HepG2 (cell line): ENCODE data around the gene CAMK2D.

Experiments used
- CBX5 ChIP-seq: sonication (generic); formaldehyde crosslinking; IDR thresholded peaks from 2 replicates; pipeline ENCODE4 v1.4.0; 2020; ENCODE audit warnings: missing genetic modification reagents, borderline replicate concordance
- EZH2 ChIP-seq: conservative IDR thresholded peaks from 2 replicates; pipeline ENCODE4 v1.6.1; 2012; ENCODE audit warnings: mild to moderate bottlenecking, low read depth, low read length, moderate library complexity
- HDAC6 ChIP-seq: fragments of 200-600 bp; sonication (generic); IDR thresholded peaks from 2 replicates; pipeline ENCODE4 v1.7.0; 2017; ENCODE audit warnings: mild to moderate bottlenecking, antibody characterized with exemption, low read length, low read depth
- MLLT10 ChIP-seq: sonication (generic); formaldehyde crosslinking; IDR thresholded peaks from 2 replicates; pipeline ENCODE4 v1.4.0; 2020; ENCODE audit warnings: missing genetic modification reagents
- RBFOX2 ChIP-seq: fragments of 200-400 bp; formaldehyde crosslinking; IDR thresholded peaks from 2 replicates; pipeline ENCODE4 v1.6.1; 2017; ENCODE audit warnings: low read depth, mild to moderate bottlenecking, low read length
- SP5 ChIP-seq: IDR thresholded peaks from 2 replicates; pipeline ENCODE4 v1.6.1; 2016; ENCODE audit warnings: low read depth, borderline replicate concordance
- STAG1 ChIP-seq: sonication (generic); formaldehyde crosslinking; IDR thresholded peaks from 2 replicates; pipeline ENCODE4 v1.4.0; 2020; ENCODE audit warnings: missing genetic modification reagents
- ZNF12 ChIP-seq: sonication (generic); formaldehyde crosslinking; IDR thresholded peaks from 2 replicates; pipeline ENCODE4 v1.5.0; 2020; ENCODE audit warnings: missing genetic modification reagents
- ZNF224 ChIP-seq: sonication (generic); formaldehyde crosslinking; IDR thresholded peaks from 2 replicates; pipeline ENCODE4 v1.5.0; 2020; ENCODE audit warnings: mild to moderate bottlenecking, missing genetic modification reagents
- ZNF747 ChIP-seq: sonication (generic); formaldehyde crosslinking; IDR thresholded peaks from 2 replicates; pipeline ENCODE4 v1.8.1; 2023; ENCODE audit warnings: missing genetic modification reagents, mild to moderate bottlenecking, borderline replicate concordance
- TF ChIP-seq, protein P1 (sequence below): sonication (generic); formaldehyde crosslinking; IDR thresholded peaks from 2 replicates; pipeline ENCODE4 v1.5.0; 2020; ENCODE audit warnings: mild to moderate bottlenecking, missing genetic modification reagents, moderate library complexity
- TF ChIP-seq, protein P2 (sequence below): IDR thresholded peaks from 2 replicates; pipeline ENCODE4 v1.6.1; 2016; ENCODE audit warnings: missing compliant biosample characterization, missing genetic modification reagents, borderline replicate concordance

DNA sequence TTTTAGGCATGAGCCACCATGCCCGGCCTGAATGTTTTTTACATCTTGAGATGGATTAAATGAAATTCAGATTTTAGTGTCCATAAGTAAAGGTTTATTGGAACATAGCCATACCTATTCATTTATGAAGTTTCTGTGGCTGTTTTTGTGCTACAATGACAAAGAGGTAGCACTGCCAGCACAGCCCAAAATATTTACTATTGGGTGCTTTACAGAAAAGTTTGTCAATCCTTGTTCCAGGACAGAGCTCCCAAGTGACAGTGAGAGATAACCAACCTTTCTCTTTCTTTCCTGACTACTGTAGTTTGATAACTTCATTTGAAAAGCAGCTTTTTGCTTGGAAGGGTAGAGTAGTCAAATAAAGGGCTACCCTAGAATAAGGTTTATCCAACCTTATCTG lies 116.2 kb downstream of the CAMK2D start:
- TF ChIP-seq ZNF12 (CRISPR knock-in tag) (no peak), MLLT10 (CRISPR knock-in tag) (no peak), SP5 (CRISPR knock-in tag) (no peak), ZNF224 (CRISPR knock-in tag) (no peak), HDAC6 (no peak), STAG1 (CRISPR knock-in tag) (no peak), EZH2 (no peak), RBFOX2 (no peak), CBX5 (CRISPR knock-in tag) (no peak), ZNF747 (CRISPR knock-in tag) (no peak)
- TF ChIP-seq, protein P1, sequence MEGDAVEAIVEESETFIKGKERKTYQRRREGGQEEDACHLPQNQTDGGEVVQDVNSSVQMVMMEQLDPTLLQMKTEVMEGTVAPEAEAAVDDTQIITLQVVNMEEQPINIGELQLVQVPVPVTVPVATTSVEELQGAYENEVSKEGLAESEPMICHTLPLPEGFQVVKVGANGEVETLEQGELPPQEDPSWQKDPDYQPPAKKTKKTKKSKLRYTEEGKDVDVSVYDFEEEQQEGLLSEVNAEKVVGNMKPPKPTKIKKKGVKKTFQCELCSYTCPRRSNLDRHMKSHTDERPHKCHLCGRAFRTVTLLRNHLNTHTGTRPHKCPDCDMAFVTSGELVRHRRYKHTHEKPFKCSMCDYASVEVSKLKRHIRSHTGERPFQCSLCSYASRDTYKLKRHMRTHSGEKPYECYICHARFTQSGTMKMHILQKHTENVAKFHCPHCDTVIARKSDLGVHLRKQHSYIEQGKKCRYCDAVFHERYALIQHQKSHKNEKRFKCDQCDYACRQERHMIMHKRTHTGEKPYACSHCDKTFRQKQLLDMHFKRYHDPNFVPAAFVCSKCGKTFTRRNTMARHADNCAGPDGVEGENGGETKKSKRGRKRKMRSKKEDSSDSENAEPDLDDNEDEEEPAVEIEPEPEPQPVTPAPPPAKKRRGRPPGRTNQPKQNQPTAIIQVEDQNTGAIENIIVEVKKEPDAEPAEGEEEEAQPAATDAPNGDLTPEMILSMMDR: no peak
- TF ChIP-seq, protein P2, sequence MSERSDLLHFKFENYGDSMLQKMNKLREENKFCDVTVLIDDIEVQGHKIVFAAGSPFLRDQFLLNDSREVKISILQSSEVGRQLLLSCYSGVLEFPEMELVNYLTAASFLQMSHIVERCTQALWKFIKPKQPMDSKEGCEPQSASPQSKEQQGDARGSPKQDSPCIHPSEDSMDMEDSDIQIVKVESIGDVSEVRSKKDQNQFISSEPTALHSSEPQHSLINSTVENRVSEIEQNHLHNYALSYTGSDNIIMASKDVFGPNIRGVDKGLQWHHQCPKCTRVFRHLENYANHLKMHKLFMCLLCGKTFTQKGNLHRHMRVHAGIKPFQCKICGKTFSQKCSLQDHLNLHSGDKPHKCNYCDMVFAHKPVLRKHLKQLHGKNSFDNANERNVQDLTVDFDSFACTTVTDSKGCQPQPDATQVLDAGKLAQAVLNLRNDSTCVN: no peak
